ENCODE results near the gene HRH1. TPM values are rescaled to one million over a fixed set of nuclear protein-coding genes. Genes with fewer than 3 reads are reported as not detected.

The HRH1 gene
- total and polyA plus RNA-seq, 2 of the 13 experiments (the other 11 are each of a cell fraction or from before 2014, with no cell fraction given) = not detected

GRCh38 chr3:11150256-11150655 is 4.0 kb upstream of the HRH1 start (continued):
- TF ChIP-seq ZBTB10 (CRISPR knock-in tag; IDR thresholded peaks at IDR 0.05; ENCODE audit: borderline replicate concordance) (no peak), KLF12 (CRISPR knock-in tag; IDR thresholded peaks at IDR 0.05; ENCODE audit: borderline replicate concordance) (no peak)

DNA sequence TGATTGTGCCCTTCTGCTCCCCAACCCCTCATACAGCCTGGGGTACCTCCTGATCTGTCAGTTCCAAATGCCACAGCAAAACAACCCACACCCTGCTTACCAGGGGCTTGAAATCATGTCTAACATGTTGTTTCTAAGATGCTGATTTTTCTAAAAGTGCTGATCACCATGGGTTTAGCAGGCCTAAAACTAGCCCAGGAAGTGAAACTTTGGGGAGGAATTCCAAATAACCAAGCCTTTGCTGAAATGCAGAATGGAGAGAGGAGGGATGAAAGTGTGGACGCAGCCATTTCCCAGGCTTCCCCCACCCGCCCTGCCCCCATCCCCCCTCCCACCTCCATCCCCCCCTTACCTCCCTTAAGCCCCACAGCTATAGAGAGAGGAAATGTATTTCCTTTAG is 2.0 kb upstream of the HRH1 start:
- CTCF ChIA-PET (ENCODE audit: low intra/inter-chr PET ratio, low total read pairs) = no interaction called here
- Histone ChIP-seq H3K27me3 (ENCODE audit: control insufficient read depth in 1 of 2, insufficient read depth in 2 of 2, low read length in 2 of 2) (peaks cover 0 to 45% of the 10 kb centered on the region in 2 experiments; a peak in 4 of 5 replicates), H3K4me3 (replicated peaks in 1 of 3; ENCODE audit: insufficient read depth in 1 of 3, low read depth in 2 of 3, low read length in 3 of 3) (no peak overlapping the region), H4K20me1 (ENCODE audit: insufficient read depth, low read length) (no peaks in the 10 kb centered on the region; the same call in 1 of the 2 replicates), H2AFZ (ENCODE audit: low read length) (no peak overlapping the region), H3K36me3 (replicated peaks in 1 of 2; ENCODE audit: control insufficient read depth in 1 of 2, insufficient read depth in 2 of 2, low read length in 2 of 2) (no peaks in the 10 kb centered on the region), H3K4me1 (ENCODE audit: insufficient read depth, low read length) (no peaks in the 10 kb centered on the region), H3K4me2 (ENCODE audit: low read depth, low read length) (no peak overlapping the region), H3K79me2 (ENCODE audit: insufficient read depth, low read length) (no peaks in the 10 kb centered on the region), H3K9me3 (ENCODE audit: low read length) (no peaks in the 10 kb centered on the region), H3K27ac (ENCODE audit: extremely low read length, insufficient read depth, low read length) (no peak overlapping the region), H3K9ac (ENCODE audit: insufficient read depth, low read depth, low read length) (no peak overlapping the region)
- POLR2A ChIA-PET = no interaction called here
- TF ChIP-seq PHB2 (IDR thresholded peaks at IDR 0.05; ENCODE audit: partially characterized antibody) (no peak), SP140L (CRISPR knock-in tag; IDR thresholded peaks at IDR 0.05; ENCODE audit: borderline replicate concordance) (no peak)
- no peak for ATAC-seq
- intact Hi-C loops (cut with micrococcal nuclease; ENCODE audit: unreplicated experiment) (loop anchor here (10.0 kb wide), 1 partner anchor 182 kb away; no protein-coding TSS in a partner anchor), in situ Hi-C loops (cut with HindIII; ENCODE audit: extremely low pct_ligation_motif_present, low pct_unique_long_range_greater_than_20kb) (no loop called here)
- no peak for FAIRE-seq
- no peak for DNase-seq (ENCODE audit: low spot score)
- BruUV-seq (replicated peaks) = no TSS peak
- 35% methylated on average over 2 of the region's 2 CpGs for WGBS (ENCODE audit: low lambda C conversion rate)
